ENCODE measurements around the gene FKBP4.

FKBP4 gene

GRCh38 chr12:2794191-2794735, 507 bp upstream of the FKBP4 start:
- TF ChIP-seq CTCF (IDR thresholded peaks at IDR 0.05; ENCODE audit: control insufficient read depth, extremely low read depth, insufficient read depth): no peak
- no peak for DNase-seq (ENCODE audit: low read depth)
- peak overlapping the region; percentile 90 for H3K4me3 ChIP-seq (ENCODE audit: low read depth, low read length)

DNA sequence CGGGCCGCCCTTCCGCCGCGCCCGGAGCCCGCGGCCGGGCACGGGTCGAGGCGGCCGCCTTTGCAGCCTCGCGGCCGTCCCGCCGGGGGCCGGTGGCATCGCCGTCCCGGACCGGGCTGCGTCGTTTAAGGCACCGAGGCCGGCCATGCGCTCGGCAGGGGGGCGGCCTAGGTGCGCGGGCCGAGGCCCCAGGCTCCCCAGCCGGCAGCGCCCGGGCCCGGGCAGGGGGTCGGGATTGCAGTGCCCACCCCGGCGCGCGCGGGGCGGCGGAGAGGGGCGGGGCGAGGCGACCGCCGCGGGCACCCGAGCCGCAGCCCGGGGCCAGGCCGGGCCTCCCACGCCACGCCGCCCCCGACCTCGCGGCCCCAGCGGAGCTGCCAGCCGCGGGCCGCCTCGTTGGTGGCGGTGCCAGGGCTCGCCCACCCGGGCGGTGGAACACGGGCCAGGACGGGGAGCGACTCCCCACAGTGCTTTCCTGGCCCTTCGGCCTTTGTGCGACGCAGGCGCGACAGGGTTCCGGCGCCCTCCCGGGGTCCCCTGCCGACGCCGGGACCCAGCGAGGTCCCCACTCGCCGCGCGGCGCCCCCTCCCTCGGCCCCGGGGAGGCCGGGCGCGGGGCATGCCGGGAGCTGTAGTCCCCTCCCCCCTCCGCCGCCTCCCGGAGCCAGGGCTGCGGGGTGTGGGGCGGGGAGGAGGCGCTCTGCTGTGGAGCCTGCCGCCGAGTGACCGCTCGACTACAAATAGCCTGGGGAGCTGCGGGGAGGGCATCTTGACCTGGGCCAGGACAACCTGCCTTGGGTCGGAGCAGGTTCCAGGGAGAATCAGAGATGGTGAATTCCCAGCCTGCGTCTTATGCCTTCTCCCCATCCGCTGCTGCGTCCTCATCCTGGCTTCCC, 769 bp downstream of the FKBP4 start:
- DNase-seq (ENCODE audit: low read depth): no peak
- H3K4me3 ChIP-seq (ENCODE audit: low read depth, low read length): peak overlapping the region; percentile 90
- TF ChIP-seq CTCF (IDR thresholded peaks at IDR 0.05; ENCODE audit: control insufficient read depth, extremely low read depth, insufficient read depth): no peak

DNA sequence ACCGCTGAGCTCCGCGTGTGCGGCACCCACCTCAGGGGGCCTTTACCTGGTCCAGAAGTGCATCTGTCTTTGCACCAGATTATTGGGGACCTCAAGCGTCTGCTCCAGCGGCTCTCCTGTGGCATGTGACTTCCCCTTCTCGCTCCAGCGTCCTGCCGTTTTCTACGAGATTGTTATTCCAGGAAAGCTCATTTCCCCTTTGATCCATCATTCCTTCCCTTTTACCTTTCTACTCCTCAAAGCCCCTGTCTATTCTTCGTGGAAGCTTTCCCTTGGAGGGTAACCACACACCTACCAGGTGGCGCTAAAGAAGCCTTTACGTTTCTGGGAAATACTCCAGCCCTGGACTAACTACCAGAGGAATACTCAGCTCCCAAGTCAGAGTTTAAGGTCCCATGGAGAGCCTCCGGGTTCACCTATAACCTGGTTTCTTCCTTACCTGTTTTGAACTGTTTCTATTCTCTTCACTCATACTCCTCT, 1.5 kb downstream of the FKBP4 start:
- H3K4me3 ChIP-seq (ENCODE audit: low read depth, low read length): peak overlapping the region; percentile 90
- no peak for DNase-seq (ENCODE audit: low read depth)
- TF ChIP-seq CTCF (IDR thresholded peaks at IDR 0.05; ENCODE audit: control insufficient read depth, extremely low read depth, insufficient read depth): peak; percentile 55

GRCh38 chr12:2797721-2798418, 3.1 kb downstream of the FKBP4 start:
- DNase-seq (ENCODE audit: low read depth): no peak
- H3K4me3 ChIP-seq (ENCODE audit: low read depth, low read length): no peak overlapping the region
- no peak for TF ChIP-seq CTCF (IDR thresholded peaks at IDR 0.05; ENCODE audit: control insufficient read depth, extremely low read depth, insufficient read depth)

GRCh38 chr12:2800046-2800570, 5.3 kb downstream of the FKBP4 start:
- no peak overlapping the region for H3K4me3 ChIP-seq (ENCODE audit: low read depth, low read length)
- no peak for TF ChIP-seq CTCF (IDR thresholded peaks at IDR 0.05; ENCODE audit: control insufficient read depth, extremely low read depth, insufficient read depth)
- peak; percentile 82 for DNase-seq (ENCODE audit: low read depth)

DNA sequence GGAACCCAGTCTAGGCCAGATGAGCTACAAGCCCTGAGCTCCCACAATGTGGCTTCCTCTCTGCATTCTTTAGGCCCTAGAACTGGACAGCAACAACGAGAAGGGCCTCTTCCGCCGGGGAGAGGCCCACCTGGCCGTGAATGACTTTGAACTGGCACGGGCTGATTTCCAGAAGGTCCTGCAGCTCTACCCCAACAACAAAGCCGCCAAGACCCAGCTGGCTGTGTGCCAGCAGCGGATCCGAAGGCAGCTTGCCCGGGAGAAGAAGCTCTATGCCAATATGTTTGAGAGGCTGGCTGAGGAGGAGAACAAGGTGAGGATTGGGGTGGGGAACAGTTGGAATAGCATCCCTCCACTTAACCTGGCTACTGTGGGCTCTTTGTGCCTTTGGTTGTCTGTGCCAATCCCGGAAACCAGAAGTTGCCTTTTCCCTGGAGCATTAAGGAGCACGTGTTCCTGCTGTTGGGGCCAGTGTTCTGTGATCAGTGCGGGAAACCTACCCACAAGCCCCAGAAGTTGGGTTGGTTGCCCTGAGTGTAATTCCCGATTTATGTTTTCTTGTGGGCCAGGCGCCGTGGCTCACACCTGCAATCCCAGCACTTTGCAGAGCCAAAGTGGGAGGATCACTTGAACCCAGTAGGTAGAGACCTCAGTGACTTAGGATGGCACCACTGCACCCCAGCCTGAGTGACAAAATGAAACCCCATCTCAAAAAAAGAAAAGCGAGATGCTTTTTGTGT, 6.4 kb downstream of the FKBP4 start:
- no peak for DNase-seq (ENCODE audit: low read depth)
- no peak overlapping the region for H3K4me3 ChIP-seq (ENCODE audit: low read depth, low read length)
- TF ChIP-seq CTCF (IDR thresholded peaks at IDR 0.05; ENCODE audit: control insufficient read depth, extremely low read depth, insufficient read depth): no peak

All from LNCaP clone FGC (cell line).